GM23338 (cell line): Measurements from ENCODE around the gene ABHD5. TPM values are rescaled to one million over a fixed set of nuclear protein-coding genes. Genes with fewer than 3 reads are reported as not detected.
"Not testable (repeated sequence)": the region's sequence is repeated elsewhere in the genome, so short reads cannot be mapped to it uniquely, and the experiment has no call there.

Source experiments
- ATAC-seq: fragments of 200-7000 bp; cut with Tn5 transposase; 3 replicates; pipeline ENCODE4 v1.9.1; 2020
- DNase-seq: peaks from one replicate; pipeline ENCODE4 v3.0.0-alpha.2; 2015; ENCODE audit warnings: low spot score
- H2AFZ ChIP-seq: fragments of 200-600 bp; sonication (generic); 2 replicates; pipeline ENCODE4 v1.8.0; 2016; ENCODE audit warnings: antibody characterized with exemption, mild to moderate bottlenecking, moderate library complexity
- H3F3A ChIP-seq: fragments of 200-600 bp; sonication (generic); replicated peaks from 2 replicates; pipeline ENCODE4 v1.8.0; 2017; ENCODE audit warnings: antibody characterized with exemption, mixed run types, low read depth
- H3K27ac ChIP-seq: fragments of 200-600 bp; sonication (generic); 2 replicates; pipeline ENCODE4 v1.6.1; 2016; ENCODE audit warnings: low read depth
- H3K27me3 ChIP-seq: fragments of 200-600 bp; sonication (generic); 2 replicates; pipeline ENCODE4 v1.8.0; 2016; ENCODE audit warnings: mild to moderate bottlenecking, mixed run types, moderate library complexity; ENCODE audit not compliant: insufficient read depth
- H3K36me3 ChIP-seq: fragments of 200-600 bp; sonication (generic); 2 replicates; pipeline ENCODE4 v1.8.0; 2016; ENCODE audit warnings: mild to moderate bottlenecking; ENCODE audit not compliant: insufficient read depth
- H3K4me1 ChIP-seq: fragments of 200-600 bp; sonication (generic); 2 replicates; pipeline ENCODE4 v1.8.0; 2016; ENCODE audit warnings: mild to moderate bottlenecking, moderate library complexity; ENCODE audit not compliant: insufficient read depth
- H3K4me2 ChIP-seq: fragments of 200-600 bp; sonication (generic); 2 replicates; pipeline ENCODE4 v1.7.1; 2017; ENCODE audit warnings: mixed run types
- H3K4me3 ChIP-seq: fragments of 200-600 bp; sonication (generic); 2 replicates; pipeline ENCODE4 v1.6.1; 2016; ENCODE audit warnings: mixed run types
- H3K79me2 ChIP-seq: fragments of 200-600 bp; sonication (generic); replicated peaks from 2 replicates; pipeline ENCODE4 v1.8.0; 2017; ENCODE audit warnings: mild to moderate bottlenecking; ENCODE audit not compliant: insufficient read depth
- H3K9me2 ChIP-seq: fragments of 200-600 bp; sonication (generic); 2 replicates; pipeline ENCODE4 v1.8.0; 2017; ENCODE audit not compliant: insufficient read depth
- H4K20me1 ChIP-seq: fragments of 200-600 bp; sonication (generic); replicated peaks from 2 replicates; pipeline ENCODE4 v1.8.0; 2017; ENCODE audit warnings: mild to moderate bottlenecking; ENCODE audit not compliant: insufficient read depth
- H3K27ac Mint-ChIP-seq: 2 replicates; pipeline ENCODE4 v1.8.0; 2020; ENCODE audit warnings: inconsistent platforms, mild to moderate bottlenecking, moderate library complexity, mixed read lengths
- H3K27me3 Mint-ChIP-seq: 3 replicates; pipeline ENCODE4 v1.8.0; 2022; ENCODE audit warnings: low read depth, mild to moderate bottlenecking, moderate library complexity, mixed read lengths, inconsistent platforms; ENCODE audit not compliant: insufficient read depth, poor library complexity
- H3K36me3 Mint-ChIP-seq: 3 replicates; pipeline ENCODE4 v1.8.0; 2021; ENCODE audit warnings: low read depth, mild to moderate bottlenecking, inconsistent platforms, moderate library complexity, mixed read lengths
- H3K4me1 Mint-ChIP-seq: 3 replicates; pipeline ENCODE4 v1.8.0; 2020; ENCODE audit warnings: mild to moderate bottlenecking, inconsistent platforms, mixed read lengths
- H3K4me3 Mint-ChIP-seq: 3 replicates; pipeline ENCODE4 v1.8.0; 2021; ENCODE audit warnings: moderate library complexity, mild to moderate bottlenecking, inconsistent platforms, mixed read lengths
- H3K9me3 Mint-ChIP-seq: 3 replicates; pipeline ENCODE4 v1.8.0; 2020; ENCODE audit warnings: moderate library complexity, mild to moderate bottlenecking, inconsistent platforms, mixed read lengths
- CREB1 ChIP-seq: fragments of 250-450 bp; sonication (Bioruptor Pico); IDR thresholded peaks from 2 replicates; pipeline ENCODE4 v1.5.0; 2020; ENCODE audit warnings: low read depth, mild to moderate bottlenecking, moderate library complexity
- CTCF ChIP-seq, 2 experiments: fragments of 200-600 bp in 1 of 2; sonication (generic) in 1 of 2; conservative IDR thresholded peaks; 2 replicates each; pipeline versions ENCODE4 v1.5.1 to v1.6.1; 2016 to 2017; ENCODE audit warnings: antibody characterized with exemption in 2 of 2, low read depth in 2 of 2, mild to moderate bottlenecking in 2 of 2, moderate library complexity in 1 of 2
- EZH2phosphoT487 ChIP-seq: fragments of 200-600 bp; sonication (generic); IDR thresholded peaks from one replicate; pipeline ENCODE4 v1.8.1; 2018; ENCODE audit warnings: antibody characterized with exemption; ENCODE audit not compliant: unreplicated experiment
- polyA plus RNA-seq: library from polyadenylated mRNA; unstranded; fragments of >200 nt; fragmentation: Nextera tagmentation; extraction: Ambion mirVana; gene quantifications from 2 replicates; pipeline ENCODE4 v1.2.1, GENCODE V29; 2016
- total RNA-seq: library from RNA; depleted of rRNA; stranded (reverse); fragments of >200 nt; shearing (Covaris generic); gene quantifications from 2 replicates; pipeline ENCODE4 v1.2.3, GENCODE V29; 2014

ABHD5 gene
- total and polyA plus RNA-seq, 2 experiments from 2014 or later = 12.1 to 12.3 TPM

- Mint-ChIP-seq H3K9me3 (peaks cover 53% of the 10 kb centered on the region), H3K36me3 (peaks cover 44% of the 10 kb centered on the region)
- not testable (repeated sequence) for ATAC-seq, H3K4me1 ChIP-seq, H3K27ac Mint-ChIP-seq, H4K20me1 ChIP-seq, H3K27me3 ChIP-seq, H3K79me2 ChIP-seq, H3K4me3 ChIP-seq, H3K4me2 ChIP-seq, H3K36me3 ChIP-seq, H2AFZ ChIP-seq, H3K9me2 ChIP-seq, DNase-seq, H3K4me1 Mint-ChIP-seq, H3K27ac ChIP-seq, H3F3A ChIP-seq, H3K4me3 Mint-ChIP-seq, H3K27me3 Mint-ChIP-seq
Observed at GRCh38 chr3:43678375-43678774, 12.4 kb upstream of the ABHD5 start.

GRCh38 chr3:43678887-43679449, 11.8 kb upstream of the ABHD5 start:
- peaks cover 53% of the 10 kb centered on the region for H3K9me3 Mint-ChIP-seq
- not testable (repeated sequence) for H3K27ac Mint-ChIP-seq, H3F3A ChIP-seq, DNase-seq, H3K27me3 ChIP-seq, H3K79me2 ChIP-seq, H3K9me2 ChIP-seq, H3K36me3 ChIP-seq, ATAC-seq, H3K4me3 ChIP-seq, H3K4me1 ChIP-seq, H3K4me1 Mint-ChIP-seq, H3K27me3 Mint-ChIP-seq, H3K27ac ChIP-seq, H2AFZ ChIP-seq, H3K4me2 ChIP-seq, H4K20me1 ChIP-seq, H3K4me3 Mint-ChIP-seq
- peaks cover 44% of the 10 kb centered on the region for H3K36me3 Mint-ChIP-seq

GRCh38 chr3:43680857-43681256, 9.9 kb upstream of the ABHD5 start:
- not testable (repeated sequence) for H3K9me2 ChIP-seq, H3K4me1 ChIP-seq, DNase-seq, H3K4me3 ChIP-seq, H2AFZ ChIP-seq, H3K4me2 ChIP-seq, H3K27ac ChIP-seq, ATAC-seq, H4K20me1 ChIP-seq, H3K36me3 ChIP-seq, H3K79me2 ChIP-seq, H3K4me3 Mint-ChIP-seq, H3K27ac Mint-ChIP-seq, H3F3A ChIP-seq, H3K27me3 Mint-ChIP-seq, H3K4me1 Mint-ChIP-seq, H3K27me3 ChIP-seq
- Mint-ChIP-seq H3K9me3 (peaks cover 53% of the 10 kb centered on the region), H3K36me3 (peaks cover 44% of the 10 kb centered on the region)

GRCh38 chr3:43684944-43685343, 5.8 kb upstream of the ABHD5 start:
- DNase-seq = no peak
- H3K27ac Mint-ChIP-seq = no peak overlapping the region
- H3K4me1 Mint-ChIP-seq = peaks cover 9% of the 10 kb centered on the region; the same call in 2 of the 3 replicates
- Histone ChIP-seq H3K27me3 (no peaks in the 10 kb centered on the region), H3K9me2 (0 out of 2 replicates have a peak, but pooled peaks cover 5% of the 10 kb centered on the region), H3K36me3 (no peaks in the 10 kb centered on the region), H3K4me1 (peaks cover 9% of the 10 kb centered on the region), H3K79me2 (no peaks in the 10 kb centered on the region), H3K27ac (no peak overlapping the region), H3K4me3 (no peak overlapping the region), H3K4me2 (no peak overlapping the region), H2AFZ (no peak overlapping the region), H4K20me1 (no peaks in the 10 kb centered on the region), H3F3A (no peaks in the 10 kb centered on the region)
- H3K36me3 Mint-ChIP-seq = peaks cover 21% of the 10 kb centered on the region; the same call in 2 of the 3 replicates
- H3K27me3 Mint-ChIP-seq = peaks cover 1% of the 10 kb centered on the region
- ATAC-seq = no peak
- peaks cover 24% of the 10 kb centered on the region for H3K9me3 Mint-ChIP-seq
- no peak overlapping the region for H3K4me3 Mint-ChIP-seq
- no peak for TF ChIP-seq EZH2phosphoT487
- no peak for TF ChIP-seq CREB1
- TF ChIP-seq CTCF (conservative IDR thresholded peaks at IDR 0.05; ENCODE audit: low read depth in 2 of 2) = no peak
